ENCODE measurements around the gene NES. TPM values are rescaled to one million over a fixed set of nuclear protein-coding genes. Genes with fewer than 3 reads are reported as not detected.

The NES gene
- total RNA-seq, 2 donors from 2014 or later = 65.8 to 103 TPM

DNA sequence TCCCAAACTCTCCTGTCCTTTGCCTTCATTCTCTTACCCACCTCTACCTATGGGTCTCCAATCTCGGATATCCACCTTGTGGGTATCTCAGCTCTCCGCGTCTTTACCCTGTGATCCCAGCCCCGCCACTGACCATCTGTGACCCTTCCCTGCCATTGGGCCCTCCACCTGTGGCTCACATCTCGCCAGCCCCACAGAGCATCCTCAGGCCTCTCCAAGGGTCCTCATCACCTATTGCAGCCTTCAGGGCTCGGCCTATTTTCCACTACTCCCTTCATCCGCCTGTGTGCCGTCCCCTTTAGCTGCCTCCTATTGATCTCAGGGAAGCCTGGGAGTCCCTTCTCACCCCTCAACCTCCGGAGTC lies 24.2 kb downstream of the NES start:
- H3K27ac ChIP-seq (ENCODE audit: low read depth, low read length) = no peak overlapping the region
- no peaks in the 10 kb centered on the region for H3K36me3 ChIP-seq (ENCODE audit: control insufficient read depth, insufficient read depth, low read length)
- no peaks in the 10 kb centered on the region for H3K4me1 ChIP-seq (ENCODE audit: control insufficient read depth, insufficient read depth, low read length)
- no peak overlapping the region for H3K4me3 Mint-ChIP-seq
- 87 to 97% methylated on average over 4 to 9 of the region's 9 CpGs for WGBS, 2 experiments (ENCODE audit: insufficient coverage in 1 of 2, insufficient read length in 1 of 2)
- peaks cover 100% of the 10 kb centered on the region for H3K27me3 Mint-ChIP-seq (ENCODE audit: insufficient read depth)
- H3K9me3 ChIP-seq (ENCODE audit: control insufficient read depth, low read length) = no peaks in the 10 kb centered on the region
- no peak for DNase-seq
- H3K9me3 Mint-ChIP-seq = no peaks in the 10 kb centered on the region
- no peak overlapping the region for H3K9ac ChIP-seq (ENCODE audit: extremely low read depth, low read length, poor library complexity, severe bottlenecking)
- H3K27ac Mint-ChIP-seq = no peak overlapping the region
- peaks cover 95% of the 10 kb centered on the region for H3K27me3 ChIP-seq (ENCODE audit: control insufficient read depth, insufficient read depth, low read length, poor library complexity, severe bottlenecking)
- H3K4me3 ChIP-seq (ENCODE audit: low read length) = no peak overlapping the region
- peaks cover 15% of the 10 kb centered on the region for H3K4me1 Mint-ChIP-seq
- H3K36me3 Mint-ChIP-seq (ENCODE audit: low read depth) = no peaks in the 10 kb centered on the region
- TF ChIP-seq, protein P1, sequence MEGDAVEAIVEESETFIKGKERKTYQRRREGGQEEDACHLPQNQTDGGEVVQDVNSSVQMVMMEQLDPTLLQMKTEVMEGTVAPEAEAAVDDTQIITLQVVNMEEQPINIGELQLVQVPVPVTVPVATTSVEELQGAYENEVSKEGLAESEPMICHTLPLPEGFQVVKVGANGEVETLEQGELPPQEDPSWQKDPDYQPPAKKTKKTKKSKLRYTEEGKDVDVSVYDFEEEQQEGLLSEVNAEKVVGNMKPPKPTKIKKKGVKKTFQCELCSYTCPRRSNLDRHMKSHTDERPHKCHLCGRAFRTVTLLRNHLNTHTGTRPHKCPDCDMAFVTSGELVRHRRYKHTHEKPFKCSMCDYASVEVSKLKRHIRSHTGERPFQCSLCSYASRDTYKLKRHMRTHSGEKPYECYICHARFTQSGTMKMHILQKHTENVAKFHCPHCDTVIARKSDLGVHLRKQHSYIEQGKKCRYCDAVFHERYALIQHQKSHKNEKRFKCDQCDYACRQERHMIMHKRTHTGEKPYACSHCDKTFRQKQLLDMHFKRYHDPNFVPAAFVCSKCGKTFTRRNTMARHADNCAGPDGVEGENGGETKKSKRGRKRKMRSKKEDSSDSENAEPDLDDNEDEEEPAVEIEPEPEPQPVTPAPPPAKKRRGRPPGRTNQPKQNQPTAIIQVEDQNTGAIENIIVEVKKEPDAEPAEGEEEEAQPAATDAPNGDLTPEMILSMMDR (conservative IDR thresholded peaks at IDR 0.05) = no peak

DNA sequence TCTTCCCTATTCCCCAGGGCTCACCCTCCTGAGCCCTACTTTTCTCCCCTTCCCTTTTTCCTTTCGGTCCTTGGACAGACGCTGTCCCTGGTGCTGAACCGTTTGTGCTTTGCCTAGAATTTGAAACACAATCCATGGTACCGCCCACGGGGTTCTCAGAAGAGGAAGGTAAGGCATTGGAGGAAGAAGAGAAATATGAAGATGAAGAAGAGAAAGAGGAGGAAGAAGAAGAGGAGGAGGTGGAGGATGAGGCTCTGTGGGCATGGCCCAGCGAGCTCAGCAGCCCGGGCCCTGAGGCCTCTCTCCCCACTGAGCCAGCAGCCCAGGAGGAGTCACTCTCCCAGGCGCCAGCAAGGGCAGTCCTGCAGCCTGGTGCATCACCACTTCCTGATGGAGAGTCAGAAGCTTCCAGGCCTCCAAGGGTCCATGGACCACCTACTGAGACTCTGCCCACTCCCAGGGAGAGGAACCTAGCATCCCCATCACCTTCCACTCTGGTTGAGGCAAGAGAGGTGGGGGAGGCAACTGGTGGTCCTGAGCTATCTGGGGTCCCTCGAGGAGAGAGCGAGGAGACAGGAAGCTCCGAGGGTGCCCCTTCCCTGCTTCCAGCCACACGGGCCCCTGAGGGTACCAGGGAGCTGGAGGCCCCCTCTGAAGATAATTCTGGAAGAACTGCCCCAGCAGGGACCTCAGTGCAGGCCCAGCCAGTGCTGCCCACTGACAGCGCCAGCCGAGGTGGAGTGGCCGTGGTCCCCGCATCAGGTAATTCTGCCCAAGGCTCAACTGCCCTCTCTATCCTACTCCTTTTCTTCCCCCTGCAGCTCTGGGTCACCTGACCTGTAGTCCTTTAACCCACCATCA lies 24.8 kb downstream of the NES start:
- 53 to 56% methylated on average over 13 to 16 of the region's 16 CpGs for WGBS, 2 experiments (ENCODE audit: insufficient coverage in 1 of 2, insufficient read length in 1 of 2)
- Mint-ChIP-seq H3K4me3 (no peak overlapping the region), H3K9me3 (no peaks in the 10 kb centered on the region), H3K27me3 (ENCODE audit: insufficient read depth) (peaks cover 100% of the 10 kb centered on the region), H3K27ac (no peak overlapping the region), H3K36me3 (ENCODE audit: low read depth) (no peaks in the 10 kb centered on the region), H3K4me1 (peaks cover 15% of the 10 kb centered on the region)
- TF ChIP-seq, protein P1 (conservative IDR thresholded peaks at IDR 0.05) = no peak
- no peak overlapping the region for H3K27ac ChIP-seq (ENCODE audit: low read depth, low read length)
- no peak overlapping the region for H3K4me3 ChIP-seq (ENCODE audit: low read length)
- H3K9me3 ChIP-seq (ENCODE audit: control insufficient read depth, low read length) = no peaks in the 10 kb centered on the region
- no peak overlapping the region for H3K9ac ChIP-seq (ENCODE audit: extremely low read depth, low read length, poor library complexity, severe bottlenecking)
- DNase-seq = peak; percentile 92
- H3K36me3 ChIP-seq (ENCODE audit: control insufficient read depth, insufficient read depth, low read length) = no peaks in the 10 kb centered on the region
- H3K4me1 ChIP-seq (ENCODE audit: control insufficient read depth, insufficient read depth, low read length) = no peaks in the 10 kb centered on the region
- H3K27me3 ChIP-seq (ENCODE audit: control insufficient read depth, insufficient read depth, low read length, poor library complexity, severe bottlenecking) = peaks cover 95% of the 10 kb centered on the region

DNA sequence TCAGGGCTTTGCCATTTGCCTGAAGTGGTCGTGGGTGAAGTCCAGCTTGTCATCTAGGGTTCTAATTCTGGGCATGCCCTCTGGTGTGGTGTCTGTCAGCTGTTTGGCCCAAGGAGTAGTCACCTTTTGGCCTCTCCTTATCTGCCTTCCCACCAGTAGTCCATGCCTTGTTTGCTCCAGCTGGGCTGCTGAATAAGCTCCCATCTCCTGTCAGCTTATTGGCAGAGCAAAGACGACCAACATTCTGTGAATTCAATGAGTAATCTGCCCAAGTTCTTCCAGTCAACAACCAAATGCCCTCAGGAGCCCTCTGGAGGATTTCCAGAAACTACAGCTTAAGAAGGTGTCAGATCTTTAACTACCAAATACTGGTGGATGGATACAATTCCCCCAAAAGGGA lies 28.3 kb downstream of the NES start:
- peaks cover 100% of the 10 kb centered on the region for H3K27me3 Mint-ChIP-seq (ENCODE audit: insufficient read depth)

More for the DNA sequence above, 28.3 kb downstream of the NES start:
- no peaks in the 10 kb centered on the region for H3K4me1 ChIP-seq (ENCODE audit: control insufficient read depth, insufficient read depth, low read length)
- peaks cover 94% of the 10 kb centered on the region for H3K27me3 ChIP-seq (ENCODE audit: control insufficient read depth, insufficient read depth, low read length, poor library complexity, severe bottlenecking)
- Mint-ChIP-seq H3K36me3 (ENCODE audit: low read depth) (no peaks in the 10 kb centered on the region), H3K9me3 (no peaks in the 10 kb centered on the region), H3K27ac (no peak overlapping the region), H3K4me1 (peaks cover 8% of the 10 kb centered on the region), H3K4me3 (no peak overlapping the region)
- TF ChIP-seq, protein P1 (conservative IDR thresholded peaks at IDR 0.05) = peak; percentile 51
- DNase-seq = peak; percentile 77
- no peak overlapping the region for H3K4me3 ChIP-seq (ENCODE audit: low read length)
- 0 to 27% methylated on average over 1 to 2 of the region's 2 CpGs for WGBS, 2 experiments (ENCODE audit: insufficient coverage in 1 of 2, insufficient read length in 1 of 2)
- no peaks in the 10 kb centered on the region for H3K9me3 ChIP-seq (ENCODE audit: control insufficient read depth, low read length)
- H3K9ac ChIP-seq (ENCODE audit: extremely low read depth, low read length, poor library complexity, severe bottlenecking) = no peak overlapping the region
- H3K27ac ChIP-seq (ENCODE audit: low read depth, low read length) = no peak overlapping the region
- H3K36me3 ChIP-seq (ENCODE audit: control insufficient read depth, insufficient read depth, low read length) = no peaks in the 10 kb centered on the region

Data from endodermal cell (in vitro differentiated cells).